Measurements from ENCODE around the gene BST2.

BST2 gene

DNA sequence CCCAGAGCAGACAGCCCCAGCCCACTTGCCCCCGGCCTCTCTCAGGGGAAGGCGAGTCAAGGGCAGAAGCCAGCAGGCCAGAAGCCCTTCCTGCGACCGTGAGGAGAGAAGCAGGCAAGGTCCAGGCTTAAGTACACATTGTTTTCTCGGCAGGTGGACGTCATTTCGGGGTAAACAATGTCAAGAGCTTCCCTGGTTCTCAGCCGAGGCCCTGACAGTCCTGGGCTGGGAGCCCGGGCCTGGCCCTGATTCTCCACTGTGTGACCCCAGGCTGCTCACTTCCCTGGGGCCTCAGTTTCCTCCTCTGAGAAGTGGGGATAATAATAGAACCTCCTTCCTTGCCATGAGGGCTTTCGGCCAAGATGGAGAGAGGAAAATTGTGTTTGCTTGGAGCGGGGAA is 47.7 kb downstream of the BST2 start:
- TF ChIP-seq, protein P1, sequence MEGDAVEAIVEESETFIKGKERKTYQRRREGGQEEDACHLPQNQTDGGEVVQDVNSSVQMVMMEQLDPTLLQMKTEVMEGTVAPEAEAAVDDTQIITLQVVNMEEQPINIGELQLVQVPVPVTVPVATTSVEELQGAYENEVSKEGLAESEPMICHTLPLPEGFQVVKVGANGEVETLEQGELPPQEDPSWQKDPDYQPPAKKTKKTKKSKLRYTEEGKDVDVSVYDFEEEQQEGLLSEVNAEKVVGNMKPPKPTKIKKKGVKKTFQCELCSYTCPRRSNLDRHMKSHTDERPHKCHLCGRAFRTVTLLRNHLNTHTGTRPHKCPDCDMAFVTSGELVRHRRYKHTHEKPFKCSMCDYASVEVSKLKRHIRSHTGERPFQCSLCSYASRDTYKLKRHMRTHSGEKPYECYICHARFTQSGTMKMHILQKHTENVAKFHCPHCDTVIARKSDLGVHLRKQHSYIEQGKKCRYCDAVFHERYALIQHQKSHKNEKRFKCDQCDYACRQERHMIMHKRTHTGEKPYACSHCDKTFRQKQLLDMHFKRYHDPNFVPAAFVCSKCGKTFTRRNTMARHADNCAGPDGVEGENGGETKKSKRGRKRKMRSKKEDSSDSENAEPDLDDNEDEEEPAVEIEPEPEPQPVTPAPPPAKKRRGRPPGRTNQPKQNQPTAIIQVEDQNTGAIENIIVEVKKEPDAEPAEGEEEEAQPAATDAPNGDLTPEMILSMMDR (conservative IDR thresholded peaks at IDR 0.05; ENCODE audit: low read depth, low read length): no peak
- no peak overlapping the region for H3K27ac ChIP-seq
- no peaks in the 10 kb centered on the region for H3K36me3 ChIP-seq (ENCODE audit: insufficient read depth)
- no peaks in the 10 kb centered on the region for H4K20me1 ChIP-seq (ENCODE audit: insufficient read depth)
- H3K4me2 ChIP-seq: no peak overlapping the region
- H3K27me3 ChIP-seq (ENCODE audit: insufficient read depth, low read depth): peaks cover 12% of the 10 kb centered on the region; the same call in 1 of the 2 replicates
- H3K79me2 ChIP-seq (ENCODE audit: insufficient read depth, low read depth): no peaks in the 10 kb centered on the region
- H3K4me3 ChIP-seq (IDR thresholded peaks at IDR 0.05; ENCODE audit: insufficient read depth, low read depth, low read length): no peak overlapping the region
- H3K9ac ChIP-seq: no peak overlapping the region
- no peak overlapping the region for H2AFZ ChIP-seq (ENCODE audit: low read depth)
- H3K4me1 ChIP-seq (ENCODE audit: low read depth, poor library complexity, severe bottlenecking): no peaks in the 10 kb centered on the region

DNA sequence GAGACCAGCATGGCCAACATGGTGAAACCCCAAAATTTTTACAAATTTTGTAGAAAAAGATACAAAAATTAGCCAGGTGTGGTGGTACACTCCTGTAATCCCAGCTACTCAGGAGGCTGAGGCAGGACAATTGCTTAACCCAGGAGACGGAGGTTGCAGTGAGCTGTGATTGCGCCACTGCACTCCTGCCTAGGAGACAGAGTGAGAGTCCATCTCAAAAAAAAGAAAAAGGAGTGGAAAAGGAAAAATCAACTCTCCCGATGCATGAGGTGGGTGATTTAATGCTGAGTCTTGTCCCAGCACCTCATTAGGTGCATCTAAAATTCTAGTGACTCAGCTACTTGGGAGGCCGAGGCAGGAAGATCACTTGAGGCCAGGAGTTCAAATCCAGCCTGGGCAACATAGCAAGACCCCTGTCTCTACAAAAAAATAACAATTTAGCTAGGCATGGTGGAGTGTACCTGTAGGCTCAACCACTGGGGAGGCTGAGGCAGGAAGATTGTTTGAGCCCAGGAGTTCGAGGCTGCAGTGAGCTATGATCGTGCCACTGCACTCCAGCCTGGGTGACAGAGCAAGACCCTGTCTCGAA is 48.3 kb downstream of the BST2 start:
- H3K79me2 ChIP-seq (ENCODE audit: insufficient read depth, low read depth): no peaks in the 10 kb centered on the region
- no peaks in the 10 kb centered on the region for H3K36me3 ChIP-seq (ENCODE audit: insufficient read depth)
- TF ChIP-seq, protein P1 (conservative IDR thresholded peaks at IDR 0.05; ENCODE audit: low read depth, low read length): no peak
- no peaks in the 10 kb centered on the region for H3K4me1 ChIP-seq (ENCODE audit: low read depth, poor library complexity, severe bottlenecking)
- H3K4me2 ChIP-seq: no peak overlapping the region
- H4K20me1 ChIP-seq (ENCODE audit: insufficient read depth): no peaks in the 10 kb centered on the region
- H3K9ac ChIP-seq: no peak overlapping the region
- H3K4me3 ChIP-seq (IDR thresholded peaks at IDR 0.05; ENCODE audit: insufficient read depth, low read depth, low read length): no peak overlapping the region
- no peak overlapping the region for H3K27ac ChIP-seq
- H3K27me3 ChIP-seq (ENCODE audit: insufficient read depth, low read depth): peaks cover 17% of the 10 kb centered on the region; the same call in 1 of the 2 replicates
- H2AFZ ChIP-seq (ENCODE audit: low read depth): no peak overlapping the region

- Histone ChIP-seq H3K27ac (no peak overlapping the region), H3K4me1 (ENCODE audit: low read depth, poor library complexity, severe bottlenecking) (no peaks in the 10 kb centered on the region), H3K4me2 (no peak overlapping the region), H2AFZ (ENCODE audit: low read depth) (no peak overlapping the region), H3K79me2 (ENCODE audit: insufficient read depth, low read depth) (no peaks in the 10 kb centered on the region), H3K36me3 (ENCODE audit: insufficient read depth) (no peaks in the 10 kb centered on the region), H3K27me3 (ENCODE audit: insufficient read depth, low read depth) (peaks cover 43% of the 10 kb centered on the region), H3K9ac (no peak overlapping the region), H4K20me1 (ENCODE audit: insufficient read depth) (no peaks in the 10 kb centered on the region), H3K4me3 (IDR thresholded peaks at IDR 0.05; ENCODE audit: insufficient read depth, low read depth, low read length) (no peak overlapping the region)
- TF ChIP-seq, protein P1 (conservative IDR thresholded peaks at IDR 0.05; ENCODE audit: low read depth, low read length): no peak
These were observed 52.0 kb downstream of the BST2 start for GRCh38 chr19:17353386-17353785.

All from KMS-11 (cell line).